HG03159 (cell line): ENCODE data around the gene LONP2.
"Not testable (repeated sequence)": the region's sequence is repeated elsewhere in the genome, so short reads cannot be mapped to it uniquely, and the experiment has no call there.

ENCODE experiments used
- ATAC-seq: cut with Tn5 transposase; IDR thresholded peaks from one replicate; pipeline ENCODE4 v1.9.1; 2021; ENCODE audit warnings: mild to moderate bottlenecking, moderate library complexity; ENCODE audit not compliant: unreplicated experiment

The LONP2 gene

DNA sequence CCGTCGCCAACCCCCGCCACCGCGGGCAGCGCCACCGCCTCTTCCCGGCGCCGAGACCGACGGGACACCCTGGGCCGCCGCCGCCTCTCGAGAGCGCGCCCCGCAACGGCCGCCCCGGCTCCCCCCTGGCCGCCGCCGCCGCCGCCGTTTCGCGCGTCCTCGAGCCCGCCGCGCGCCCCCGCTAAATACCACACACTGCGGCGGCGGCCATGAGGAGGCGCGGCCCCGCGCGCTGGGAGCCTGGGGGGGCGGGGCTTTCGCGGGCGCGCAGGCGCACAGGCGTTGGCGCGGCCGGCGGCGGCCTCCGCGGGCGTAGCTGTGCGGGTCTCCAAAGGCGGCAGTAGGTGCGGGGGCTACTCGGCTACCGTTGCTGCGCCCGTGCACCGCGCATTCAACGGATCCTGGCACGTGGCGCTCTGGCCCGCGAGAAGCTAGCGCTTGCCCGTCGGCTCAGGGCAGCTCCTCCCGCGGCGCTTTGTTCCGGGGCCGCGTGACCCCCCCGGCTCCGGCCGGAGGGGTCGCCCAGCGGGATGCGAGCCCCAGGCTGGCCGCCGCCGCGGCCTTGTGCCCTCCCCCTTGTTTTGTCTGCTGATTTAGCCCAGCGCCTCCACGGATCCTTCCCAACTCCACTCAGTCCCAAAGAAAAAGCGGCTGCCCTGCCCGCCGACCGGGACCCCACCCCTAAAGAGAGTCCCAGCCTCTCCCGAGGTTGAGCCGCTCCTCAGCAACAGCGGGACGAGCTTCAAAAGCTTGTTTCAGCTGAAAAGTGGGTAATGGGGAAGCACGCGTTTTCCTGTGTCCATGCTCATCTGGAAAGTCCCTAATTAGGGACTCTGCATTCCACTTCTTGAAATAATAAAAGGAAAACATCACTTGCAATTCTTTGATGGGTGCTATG, 141.4 kb downstream of the LONP2 start, which contains the start of gene SIAH1:
SIAH1 (minus strand) TSS at position 161 of the 898 bp plus-strand sequence. CDS start 22,985 bp downstream, outside the sequence.
- peak; percentile 67 for ATAC-seq

DNA sequence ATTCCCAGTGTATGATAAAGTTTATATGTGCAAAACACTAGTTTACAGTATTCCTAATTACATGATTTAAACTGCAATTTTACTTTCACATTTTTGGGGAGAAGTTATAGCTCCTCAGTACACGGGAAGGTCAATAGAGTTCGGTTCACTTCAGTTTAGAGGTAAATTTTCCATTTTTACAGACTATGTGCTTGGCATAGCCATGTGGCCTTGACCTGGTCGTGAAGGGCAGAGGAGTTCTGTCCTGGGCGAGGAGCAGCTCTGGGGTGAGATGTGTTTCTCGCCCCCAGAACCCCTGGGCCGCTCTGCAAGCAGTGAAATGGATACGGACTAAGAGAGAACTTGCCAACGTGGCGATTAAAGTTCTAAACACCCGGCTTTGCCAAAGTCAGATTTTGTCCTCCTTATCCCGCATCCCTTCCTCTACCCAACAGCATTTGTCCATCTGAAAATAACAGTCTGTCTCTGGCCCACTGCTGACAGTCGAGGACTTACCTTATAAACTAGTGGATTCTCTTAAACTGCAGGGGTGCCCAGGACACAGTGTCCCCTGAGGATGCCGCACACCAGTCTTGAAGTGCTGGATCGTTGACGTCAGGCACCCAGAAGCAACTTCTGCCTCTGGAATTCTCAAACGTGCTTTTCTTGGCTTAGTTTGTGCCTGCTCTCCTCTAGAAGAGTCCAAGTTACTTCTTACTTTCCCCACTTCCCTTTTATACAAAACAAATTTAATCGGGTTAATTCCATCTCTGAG, 142.6 kb downstream of the LONP2 start:
- ATAC-seq, result no peak

DNA sequence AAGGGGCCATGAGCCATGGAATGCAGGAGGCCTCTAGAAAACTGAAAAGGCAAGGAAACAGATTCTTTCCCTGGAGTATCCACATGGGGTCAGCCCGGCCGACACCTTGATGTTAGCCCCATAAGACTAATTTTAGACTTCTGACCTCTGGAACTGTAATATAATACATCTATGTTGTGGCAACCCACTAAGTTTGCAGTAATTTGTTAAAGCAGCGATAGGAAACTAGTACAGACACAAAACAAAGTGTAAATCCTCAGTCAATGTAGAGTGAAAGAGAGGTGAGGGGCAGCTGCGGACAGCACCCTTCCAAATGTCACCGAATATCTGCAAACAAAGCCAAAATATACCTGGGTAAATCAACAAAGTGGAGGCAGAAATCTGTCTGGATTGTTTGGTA, 148.3 kb downstream of the LONP2 start:
- no peak for ATAC-seq

DNA sequence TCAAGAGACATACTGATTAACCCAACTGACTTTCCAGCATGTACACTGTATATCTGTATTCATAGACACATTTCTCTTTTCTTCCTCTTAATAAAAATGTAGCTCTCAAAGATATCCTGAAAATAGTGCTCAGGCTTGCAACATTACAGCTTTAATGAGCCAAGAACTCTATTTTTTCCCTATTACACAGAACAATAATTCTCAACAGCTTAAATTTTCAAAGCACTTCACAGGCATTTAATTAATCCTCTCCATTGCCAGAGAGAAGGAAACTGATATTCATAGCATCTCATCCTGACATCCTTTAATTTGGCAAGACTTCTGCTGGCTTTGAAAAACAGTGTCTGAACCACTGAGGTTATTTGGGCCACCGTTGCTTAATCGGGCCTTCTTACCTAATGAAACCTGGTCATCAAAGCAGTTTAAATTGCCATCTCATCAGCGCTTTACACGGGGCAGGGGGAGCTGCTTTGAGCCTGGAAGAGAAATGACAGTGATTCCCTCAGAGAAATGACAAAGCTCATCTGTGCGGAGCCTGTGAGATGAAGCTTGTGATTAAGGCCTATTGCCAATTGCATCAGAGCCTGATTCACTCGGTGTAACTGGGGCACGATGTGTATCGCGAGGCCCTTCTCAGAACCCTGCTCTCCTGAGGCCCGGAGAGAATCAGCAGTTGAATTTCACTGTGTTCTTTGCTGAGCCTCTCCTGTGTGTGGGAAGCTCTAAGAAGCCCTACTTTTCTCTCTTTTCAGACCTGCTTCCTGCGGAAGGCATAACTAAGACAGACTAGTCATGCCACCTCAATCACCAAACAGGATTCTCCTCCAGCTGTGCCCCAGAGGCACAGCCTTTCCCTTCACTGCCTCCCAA, 149.6 kb downstream of the LONP2 start:
- ATAC-seq, result no peak

- no peak for ATAC-seq
Measured at GRCh38 chr16:48394355-48394703, 150.2 kb downstream of the LONP2 start.

- ATAC-seq, result no peak
Measured at GRCh38 chr16:48395375-48395774, 151.3 kb downstream of the LONP2 start.

DNA sequence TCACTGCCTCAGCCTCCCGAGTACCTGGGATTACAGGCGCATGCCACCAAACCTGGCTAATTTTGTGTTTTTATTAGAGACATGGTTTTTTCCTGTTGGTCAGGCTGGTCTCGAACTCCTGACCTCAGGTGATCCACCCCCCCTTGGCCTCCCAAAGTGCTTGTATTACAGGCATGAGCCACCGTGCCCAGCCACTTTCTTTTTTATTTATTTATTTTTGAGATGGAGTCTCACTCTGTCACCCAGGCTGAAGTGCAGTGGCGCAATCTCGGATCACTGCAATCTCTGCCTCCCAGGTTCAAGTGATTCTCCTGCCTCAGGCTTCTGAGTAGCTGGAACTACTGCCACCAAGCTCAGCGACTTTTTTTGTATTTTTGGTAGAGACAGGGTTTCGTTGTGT, 158.4 kb downstream of the LONP2 start:
- not testable (repeated sequence) for ATAC-seq

- ATAC-seq, result no peak
Measured at GRCh38 chr16:48405153-48405552, 161.1 kb downstream of the LONP2 start.

GRCh38 chr16:48405907-48406306, 161.8 kb downstream of the LONP2 start:
- ATAC-seq, result no peak
